Measurements from ENCODE around the gene DGUOK. TPM values are rescaled to one million over a fixed set of nuclear protein-coding genes. Genes with fewer than 3 reads are reported as not detected.

The DGUOK gene
- total RNA-seq, 1 experiment from 2014 or later: 94.7 TPM

- H3K4me3 ChIP-seq: no peak overlapping the region
- peaks cover 39% of the 10 kb centered on the region for H3K36me3 ChIP-seq
Observed at GRCh38 chr2:73961274-73961673, 34.6 kb downstream of the DGUOK start.

GRCh38 chr2:73961823-73962615, 35.3 kb downstream of the DGUOK start:
- Histone ChIP-seq H3K27ac (no peak overlapping the region), H3K9me3 (replicated peaks) (no peaks in the 10 kb centered on the region), H3K27me3 (replicated peaks) (no peaks in the 10 kb centered on the region), H3K4me3 (no peak overlapping the region), H3K4me1 (replicated peaks) (no peaks in the 10 kb centered on the region), H3K36me3 (peaks cover 31% of the 10 kb centered on the region)
- no peak for DNase-seq (ENCODE audit: low read depth in 1 of 2, low spot score in 2 of 2)

More at GRCh38 chr2:73961274-73961673, 34.6 kb downstream of the DGUOK start:
- Histone ChIP-seq H3K9me3 (replicated peaks) (no peaks in the 10 kb centered on the region), H3K4me1 (replicated peaks) (no peaks in the 10 kb centered on the region), H3K27me3 (replicated peaks) (no peaks in the 10 kb centered on the region), H3K27ac (no peak overlapping the region)
- DNase-seq (ENCODE audit: low read depth in 1 of 2, low spot score in 2 of 2): no peak

- H3K27me3 ChIP-seq (replicated peaks): no peaks in the 10 kb centered on the region
- DNase-seq (ENCODE audit: low read depth in 1 of 2, low spot score in 2 of 2): no peak
- no peaks in the 10 kb centered on the region for H3K4me1 ChIP-seq (replicated peaks)
- no peaks in the 10 kb centered on the region for H3K9me3 ChIP-seq (replicated peaks)
- peaks cover 25% of the 10 kb centered on the region for H3K36me3 ChIP-seq
- no peak overlapping the region for H3K4me3 ChIP-seq
- no peak overlapping the region for H3K27ac ChIP-seq
Observed at GRCh38 chr2:73962798-73963197, 36.1 kb downstream of the DGUOK start.

GRCh38 chr2:73963385-73964120, 36.9 kb downstream of the DGUOK start:
- DNase-seq (ENCODE audit: low read depth in 1 of 2, low spot score in 2 of 2): no peak
- Histone ChIP-seq H3K4me3 (no peak overlapping the region), H3K4me1 (replicated peaks) (no peaks in the 10 kb centered on the region), H3K27ac (no peak overlapping the region), H3K27me3 (replicated peaks) (no peaks in the 10 kb centered on the region), H3K36me3 (peaks cover 17% of the 10 kb centered on the region), H3K9me3 (replicated peaks) (no peaks in the 10 kb centered on the region)

- Histone ChIP-seq H3K9me3 (replicated peaks) (no peaks in the 10 kb centered on the region), H3K4me1 (replicated peaks) (no peaks in the 10 kb centered on the region), H3K4me3 (no peak overlapping the region), H3K36me3 (peaks cover 10% of the 10 kb centered on the region), H3K27me3 (replicated peaks) (no peaks in the 10 kb centered on the region), H3K27ac (no peak overlapping the region)
- DNase-seq (ENCODE audit: low read depth in 1 of 2, low spot score in 2 of 2): no peak
Observed at GRCh38 chr2:73964223-73964622, 37.5 kb downstream of the DGUOK start.

GRCh38 chr2:73965053-73965452, 38.4 kb downstream of the DGUOK start:
- H3K27ac ChIP-seq: no peak overlapping the region
- no peak for DNase-seq (ENCODE audit: low read depth in 1 of 2, low spot score in 2 of 2)
- peaks cover 2% of the 10 kb centered on the region; the same call in 1 of the 2 replicates for H3K36me3 ChIP-seq
- H3K9me3 ChIP-seq (replicated peaks): no peaks in the 10 kb centered on the region
- no peaks in the 10 kb centered on the region for H3K27me3 ChIP-seq (replicated peaks)
- H3K4me3 ChIP-seq: no peak overlapping the region
- H3K4me1 ChIP-seq (replicated peaks): no peaks in the 10 kb centered on the region

GRCh38 chr2:73968357-73968937, 41.8 kb downstream of the DGUOK start:
- DNase-seq (ENCODE audit: low read depth in 1 of 2, low spot score in 2 of 2): no peak
- Histone ChIP-seq H3K27ac (no peak overlapping the region), H3K4me3 (no peak overlapping the region), H3K36me3 (no peaks in the 10 kb centered on the region), H3K4me1 (replicated peaks) (peaks cover 19% of the 10 kb centered on the region), H3K9me3 (replicated peaks) (no peaks in the 10 kb centered on the region), H3K27me3 (replicated peaks) (no peaks in the 10 kb centered on the region)

GRCh38 chr2:73969356-73969755, 42.7 kb downstream of the DGUOK start:
- H3K4me1 ChIP-seq (replicated peaks): peaks cover 19% of the 10 kb centered on the region
- H3K36me3 ChIP-seq: no peaks in the 10 kb centered on the region
- no peak overlapping the region for H3K4me3 ChIP-seq
- no peaks in the 10 kb centered on the region for H3K9me3 ChIP-seq (replicated peaks)
- DNase-seq (ENCODE audit: low read depth in 1 of 2, low spot score in 2 of 2): no peak
- no peaks in the 10 kb centered on the region for H3K27me3 ChIP-seq (replicated peaks)
- H3K27ac ChIP-seq: no peak overlapping the region

- Histone ChIP-seq H3K27me3 (replicated peaks) (no peaks in the 10 kb centered on the region), H3K27ac (no peak overlapping the region)
- DNase-seq (ENCODE audit: low read depth in 1 of 2, low spot score in 2 of 2): no peak
Observed at GRCh38 chr2:73970141-73970803, 43.6 kb downstream of the DGUOK start.

GRCh38 chr2:73970850-73971471, 44.3 kb downstream of the DGUOK start:
- Histone ChIP-seq H3K36me3 (no peaks in the 10 kb centered on the region), H3K9me3 (replicated peaks) (no peaks in the 10 kb centered on the region), H3K27ac (no peak overlapping the region), H3K4me1 (replicated peaks) (peaks cover 19% of the 10 kb centered on the region), H3K27me3 (replicated peaks) (no peaks in the 10 kb centered on the region), H3K4me3 (no peak overlapping the region)
- no peak for DNase-seq (ENCODE audit: low read depth in 1 of 2, low spot score in 2 of 2)

More at GRCh38 chr2:73970141-73970803, 43.6 kb downstream of the DGUOK start:
- no peaks in the 10 kb centered on the region for H3K36me3 ChIP-seq
- no peaks in the 10 kb centered on the region for H3K9me3 ChIP-seq (replicated peaks)
- H3K4me3 ChIP-seq: no peak overlapping the region
- peaks cover 19% of the 10 kb centered on the region for H3K4me1 ChIP-seq (replicated peaks)

- Histone ChIP-seq H3K27me3 (replicated peaks) (no peaks in the 10 kb centered on the region), H3K36me3 (no peaks in the 10 kb centered on the region), H3K27ac (no peak overlapping the region), H3K9me3 (replicated peaks) (no peaks in the 10 kb centered on the region), H3K4me1 (replicated peaks) (peaks cover 19% of the 10 kb centered on the region), H3K4me3 (no peak overlapping the region)
- DNase-seq (ENCODE audit: low read depth in 1 of 2, low spot score in 2 of 2): peak in 1 of 2 experiments; percentile 38
Observed at GRCh38 chr2:73971722-73972121, 45.0 kb downstream of the DGUOK start.

GRCh38 chr2:73972846-73973245, 46.2 kb downstream of the DGUOK start:
- Histone ChIP-seq H3K4me3 (no peak overlapping the region), H3K36me3 (no peaks in the 10 kb centered on the region), H3K4me1 (replicated peaks) (peaks cover 19% of the 10 kb centered on the region), H3K9me3 (replicated peaks) (no peaks in the 10 kb centered on the region), H3K27ac (no peak overlapping the region), H3K27me3 (replicated peaks) (no peaks in the 10 kb centered on the region)
- DNase-seq (ENCODE audit: low read depth in 1 of 2, low spot score in 2 of 2): no peak

GRCh38 chr2:73975731-73976130, 49.1 kb downstream of the DGUOK start:
- H3K36me3 ChIP-seq: no peaks in the 10 kb centered on the region
- peaks cover 24% of the 10 kb centered on the region for H3K4me1 ChIP-seq (replicated peaks)
- no peak for DNase-seq (ENCODE audit: low read depth in 1 of 2, low spot score in 2 of 2)
- no peaks in the 10 kb centered on the region; the same call in 1 of the 2 replicates for H3K9me3 ChIP-seq (replicated peaks)
- H3K4me3 ChIP-seq: no peak overlapping the region
- no peak overlapping the region for H3K27ac ChIP-seq
- H3K27me3 ChIP-seq (replicated peaks): no peaks in the 10 kb centered on the region
